Adrenal gland (tissue), 12 donors: ENCODE data around the gene ATP1B3. TPM values are rescaled to one million over a fixed set of nuclear protein-coding genes. Genes with fewer than 3 reads are reported as not detected.

Experiments used
- DNase-seq, 7 donors: peaks; one replicate each; pipeline ENCODE4 v3.0.0-alpha.2; 2019 to 2020
- H3K27ac ChIP-seq, 5 donors: fragments of 200-600 bp; sonication (generic) in 4 of 5; 1 replicate in 3 of 5; 2 replicates in 2 of 5; pipeline versions ENCODE4 v1.5.1 to v1.8.0; 2016 to 2020; ENCODE audit warnings: mild to moderate bottlenecking in 1 of 5
- H3K27me3 ChIP-seq: fragments of 200-600 bp; 2 replicates; pipeline ENCODE4 v1.8.0; 2021
- H3K36me3 ChIP-seq, 2 donors: fragments of 200-600 bp; replicated peaks in 1 of 2; 1 replicate in 1 of 2; 2 replicates in 1 of 2; pipeline versions ENCODE4 v1.5.1 to v1.8.0; 2018 to 2022
- H3K4me1 ChIP-seq, 2 donors: fragments of 200-600 bp; replicated peaks in 1 of 2; 1 replicate in 1 of 2; 2 replicates in 1 of 2; pipeline versions ENCODE4 v1.5.1 to v1.8.0; 2018 to 2021
- H3K4me3 ChIP-seq, 4 donors: fragments of 200-600 bp; sonication (generic) in 3 of 4; one replicate each; pipeline ENCODE4 v1.5.1; 2016 to 2018
- H3K9me3 ChIP-seq, 3 donors: fragments of 200-600 bp; sonication (generic) in 1 of 3; replicated peaks in 1 of 3; 1 replicate in 2 of 3; 2 replicates in 1 of 3; pipeline versions ENCODE4 v1.5.1 to v1.8.0; 2016 to 2021
- CTCF ChIP-seq, 6 experiments: fragments of 450-650 bp in 4 of 6; fragments of 200-600 bp in 2 of 6; sonication (generic) in 1 of 6; IDR thresholded peaks; 1 replicate in 5 of 6; 2 replicates in 1 of 6; pipeline versions ENCODE4 v1.5.1 to v1.8.0; 2016 to 2021; ENCODE audit warnings: antibody characterized with exemption in 6 of 6, mild to moderate bottlenecking in 2 of 6, moderate library complexity in 1 of 6
- POLR2A ChIP-seq, 2 donors: fragments of 450-650 bp; IDR thresholded peaks; one replicate each; pipeline ENCODE4 v1.6.1; 2017; ENCODE audit warnings: antibody characterized with exemption in 2 of 2, mild to moderate bottlenecking in 2 of 2, moderate library complexity in 1 of 2
- WGBS, 4 donors: extraction: QIAGEN DNeasy Blood & Tissue Kit in 2 of 4; methylation state at CpG; one replicate each; pipeline versions ENCODE4 v1.1.5 to v1.1.7; 2013 to 2017; 5-methylcytosine and 5-hydroxymethylcytosine counted together
- intact Hi-C, 2 donors: fragments of 100-400 bp; cut with DNase I; formaldehyde crosslinking; loops; one replicate each; pipeline versions ENCODE4 v1.14.1 to v1.15.0; 2022 to 2023
- polyA plus RNA-seq, 3 donors: library from polyadenylated mRNA; stranded (reverse); fragments of 200-250 nt in 2 of 3; fragments of 350-450 nt in 1 of 3; fragmentation: Illumina TruSeq in 1 of 3; extraction: RNeasy Lipid Tissue Mini Kit (QIAGEN cat#74804) in 1 of 3; gene quantifications; one replicate each; pipeline ENCODE4 v1.2.3, GENCODE V29; 2013 to 2014
- total RNA-seq, 9 donors: library from RNA; depleted of rRNA in 4 of 9; stranded (reverse); fragments of >200 nt in 4 of 9; fragments of 120-200 nt in 1 of 9; fragmentation: NEBNext Ultra II Directional in 1 of 9; extraction: Animal tissue kit (Norgen Biotek cat#: 25700) in 1 of 9; gene quantifications; one replicate each; pipeline versions ENCODE4 v1.1.0 to v1.2.4, GENCODE V29; 2013 to 2023
- donor health status: healthy with polysubstance abuse.
- donor health status: Bipolar disorder and iron deficiency.
- donor health status: DM: yes; HTN: yes; CAD: no.
- donor health status: DM: no; HTN: no; CAD: no.
- donor health status: DM: no; HTN: no; CAD: no.
- donor health status: DM: yes; HTN: yes; CAD: no.

Gene ATP1B3
- total and polyA plus RNA-seq, 12 donors = 65.2 to 300 (median 98.8) TPM

- Histone ChIP-seq H3K27ac (no peak overlapping the region), H3K9me3 (no peaks in the 10 kb centered on the region), H3K36me3 (no peaks in the 10 kb centered on the region), H3K27me3 (no peaks in the 10 kb centered on the region), H3K4me1 (peaks cover 0 to 21% of the 10 kb centered on the region in 2 donors), H3K4me3 (no peak overlapping the region)
- 42 to 57% (median 51%) methylated on average over 4 of the region's 4 CpGs for WGBS, 4 donors
- TF ChIP-seq POLR2A (IDR thresholded peaks at IDR 0.05) (no peak), CTCF (IDR thresholded peaks at IDR 0.05) (no peak)
- intact Hi-C loops = no loop called here
- no peak for DNase-seq
These were observed 16.8 kb upstream of the ATP1B3 start for GRCh38 chr3:141859651-141860050.

- no peak for DNase-seq
- 74 to 88% (median 79%) methylated on average over 2 of the region's 2 CpGs for WGBS, 4 donors
- intact Hi-C loops = no loop called here
- peaks cover 0 to 21% of the 10 kb centered on the region in 2 donors for H3K4me1 ChIP-seq
- no peak overlapping the region for H3K4me3 ChIP-seq
- H3K36me3 ChIP-seq = no peaks in the 10 kb centered on the region
- peak overlapping the region in 2 of 5 donors; percentile 7 to 64 for H3K27ac ChIP-seq
- H3K9me3 ChIP-seq = no peaks in the 10 kb centered on the region
- TF ChIP-seq CTCF (IDR thresholded peaks at IDR 0.05) (no peak), POLR2A (IDR thresholded peaks at IDR 0.05) (no peak)
- H3K27me3 ChIP-seq = no peaks in the 10 kb centered on the region
These were observed 16.3 kb upstream of the ATP1B3 start for GRCh38 chr3:141860086-141860669.

- H3K27me3 ChIP-seq = no peaks in the 10 kb centered on the region
- H3K4me3 ChIP-seq = no peak overlapping the region
- WGBS, 4 donors = 59 to 67% (median 62%) methylated on average over 8 of the region's 8 CpGs
- H3K27ac ChIP-seq = peak overlapping the region in 2 of 5 donors; percentile 7 to 64
- no peak for DNase-seq
- peaks cover 0 to 21% of the 10 kb centered on the region in 2 donors for H3K4me1 ChIP-seq
- intact Hi-C loops = no loop called here
- no peak for TF ChIP-seq POLR2A (IDR thresholded peaks at IDR 0.05)
- no peak for TF ChIP-seq CTCF (IDR thresholded peaks at IDR 0.05)
- H3K36me3 ChIP-seq = no peaks in the 10 kb centered on the region
- H3K9me3 ChIP-seq = no peaks in the 10 kb centered on the region
These were observed 15.5 kb upstream of the ATP1B3 start for GRCh38 chr3:141860766-141861513.

GRCh38 chr3:141862279-141862816 lies 14.1 kb upstream of the ATP1B3 start:
- DNase-seq = no peak
- Histone ChIP-seq H3K27ac (no peak overlapping the region), H3K9me3 (no peaks in the 10 kb centered on the region), H3K4me3 (no peak overlapping the region), H3K36me3 (no peaks in the 10 kb centered on the region), H3K27me3 (no peaks in the 10 kb centered on the region), H3K4me1 (peaks cover 0 to 21% of the 10 kb centered on the region in 2 donors)
- intact Hi-C loops = no loop called here
- WGBS, 4 donors = 74 to 84% (median 83%) methylated on average over 3 of the region's 3 CpGs
- TF ChIP-seq CTCF (IDR thresholded peaks at IDR 0.05) (no peak), POLR2A (IDR thresholded peaks at IDR 0.05) (no peak)
